HepG2 (cell line): ENCODE data around the gene ODAD4. TPM values are rescaled to one million over a fixed set of nuclear protein-coding genes. Genes with fewer than 3 reads are reported as not detected.
A peak's percentile ranks its signal among the peaks of the same experiment; 100 is the strongest.

Experiments used
- ATAC-seq: fragments of 200-7000 bp; cut with Tn5 transposase; 3 replicates; pipeline ENCODE4 v1.9.1; 2020; ENCODE audit warnings: mild to moderate bottlenecking, moderate library complexity
- BruUV-seq: library from RNA; stranded (reverse); fragments of 400-500 nt; replicated peaks from 2 replicates; lab custom pipeline; 2021; lab: Mats Ljungman, UMichigan
- CTCF ChIA-PET: fragments of 300-600 bp; formaldehyde crosslinking; extraction: SDS; loops from one replicate; lab custom pipeline; 2021; ENCODE audit warnings: low total read pairs, inconsistent platforms, low intra/inter-chr PET ratio; lab: Yijun Ruan, JAX
- POLR2A ChIA-PET: fragments of 350-600 bp; sonication (Branson Sonifier 250); formaldehyde crosslinking; loops from one replicate; lab custom pipeline; 2020; ENCODE audit warnings: antibody characterized with exemption, inconsistent platforms; lab: Yijun Ruan, JAX
- DNase-seq: peaks from one replicate; pipeline ENCODE4 v3.0.0-alpha.2; 2015; ENCODE audit warnings: low spot score
- FAIRE-seq: peaks from 3 replicates; lab custom pipeline; 2011; peaks lifted over from hg19 to GRCh38; lab: Jason Lieb, UNC
- H2AFZ ChIP-seq: one replicate; pipeline ENCODE4 v1.6.1; 2011; ENCODE audit warnings: low read length, inconsistent platforms
- H3K27ac ChIP-seq: fragments of 300-600 bp; 3 replicates; pipeline ENCODE4 v1.8.0; 2011; ENCODE audit warnings: mixed run types, mild to moderate bottlenecking, mixed read lengths, low read length, inconsistent platforms; ENCODE audit not compliant: insufficient read depth; ENCODE audit errors: extremely low read length
- H3K27me3 ChIP-seq, 2 experiments: fragments of 200-600 bp in 1 of 2; 2 replicates in 1 of 2; 3 replicates in 1 of 2; pipeline versions ENCODE4 v1.6.0 to v1.8.0; 2011; ENCODE audit warnings: low read length in 2 of 2, mild to moderate bottlenecking in 2 of 2, moderate library complexity in 2 of 2, inconsistent platforms in 1 of 2; ENCODE audit not compliant: insufficient read depth in 2 of 2, control insufficient read depth in 1 of 2
- H3K36me3 ChIP-seq, 2 experiments: fragments of 200-600 bp in 1 of 2; replicated peaks in 1 of 2; 2 replicates in 1 of 2; 3 replicates in 1 of 2; pipeline versions ENCODE4 v1.5.1 to v1.8.0; 2011; ENCODE audit warnings: low read length in 2 of 2, inconsistent platforms in 1 of 2; ENCODE audit not compliant: insufficient read depth in 2 of 2, control insufficient read depth in 1 of 2
- H3K4me1 ChIP-seq: 2 replicates; pipeline ENCODE4 v1.5.1; 2012; ENCODE audit warnings: low read length, inconsistent platforms; ENCODE audit not compliant: insufficient read depth
- H3K4me2 ChIP-seq: 2 replicates; pipeline ENCODE4 v1.6.0; 2011; ENCODE audit warnings: low read depth, low read length, inconsistent platforms
- H3K4me3 ChIP-seq, 3 experiments: fragments of 200-600 bp in 1 of 3; sonication (generic), shearing (Covaris generic) in 1 of 3; replicated peaks in 1 of 3; 2 replicates each; pipeline ENCODE4 v1.5.1; 2011 to 2016; ENCODE audit warnings: low read length in 3 of 3, inconsistent platforms in 2 of 3, low read depth in 2 of 3, mild to moderate bottlenecking in 2 of 3, control low read depth in 1 of 3, mixed read lengths in 1 of 3; ENCODE audit not compliant: insufficient read depth in 1 of 3
- H3K79me2 ChIP-seq: one replicate; pipeline ENCODE4 v1.6.1; 2011; ENCODE audit warnings: low read length, inconsistent platforms; ENCODE audit not compliant: insufficient read depth
- H3K9ac ChIP-seq: 2 replicates; pipeline ENCODE4 v1.6.0; 2011; ENCODE audit warnings: mild to moderate bottlenecking, low read depth, low read length, inconsistent platforms; ENCODE audit not compliant: insufficient read depth
- H3K9me3 ChIP-seq: 2 replicates; pipeline ENCODE4 v1.5.1; 2012; ENCODE audit warnings: mild to moderate bottlenecking, low read length
- H4K20me1 ChIP-seq: 2 replicates; pipeline ENCODE4 v1.6.0; 2011; ENCODE audit warnings: inconsistent platforms, mild to moderate bottlenecking, low read length, moderate library complexity; ENCODE audit not compliant: insufficient read depth
- AGO2 ChIP-seq: fragments of 200-400 bp; formaldehyde crosslinking; optimal IDR thresholded peaks from 2 replicates; pipeline ENCODE3; 2017; ENCODE audit warnings: mild to moderate bottlenecking, low read depth, low read length, moderate library complexity
- EEA1 ChIP-seq: sonication (generic); formaldehyde crosslinking; IDR thresholded peaks from 2 replicates; pipeline ENCODE4 v1.5.1; 2020; ENCODE audit warnings: mild to moderate bottlenecking, missing genetic modification reagents, borderline replicate concordance
- HNRNPL ChIP-seq: fragments of 200-400 bp; formaldehyde crosslinking; IDR thresholded peaks from 2 replicates; pipeline ENCODE4 v1.6.1; 2017; ENCODE audit warnings: mild to moderate bottlenecking, low read depth, low read length
- HOXA9 ChIP-seq: sonication (generic); formaldehyde crosslinking; IDR thresholded peaks from 2 replicates; pipeline ENCODE4 v1.8.1; 2022; ENCODE audit warnings: missing genetic modification reagents, mild to moderate bottlenecking, moderate library complexity, borderline replicate concordance
- POLR2A ChIP-seq, 2 experiments: IDR thresholded peaks; 2 replicates each; pipeline ENCODE4 v1.6.1; 2011; ENCODE audit warnings: low read depth in 2 of 2, low read length in 2 of 2, mild to moderate bottlenecking in 1 of 2, moderate library complexity in 1 of 2; ENCODE audit not compliant: insufficient read depth in 1 of 2
- POLR2G ChIP-seq: fragments of 200-400 bp; formaldehyde crosslinking; IDR thresholded peaks from 2 replicates; pipeline ENCODE4 v1.6.1; 2018; ENCODE audit warnings: mild to moderate bottlenecking, low read depth, low read length, moderate library complexity
- RBM22 ChIP-seq: fragments of 200-400 bp; formaldehyde crosslinking; optimal IDR thresholded peaks from 2 replicates; pipeline ENCODE3; 2017; ENCODE audit warnings: mild to moderate bottlenecking, low read length, moderate library complexity
- WGBS: methylation state at CpG from one replicate; pipeline ENCODE4 v1.1.6; 2017; ENCODE audit warnings: low lambda C conversion rate; 5-methylcytosine and 5-hydroxymethylcytosine counted together
- in situ Hi-C: cut with HindIII; loops from 2 replicates; pipeline ENCODE4 v1.10.0; 2017; ENCODE audit warnings: low pct_unique_long_range_greater_than_20kb; ENCODE audit not compliant: extremely low pct_ligation_motif_present
- intact Hi-C: fragments of 100-400 bp; cut with micrococcal nuclease; formaldehyde crosslinking; loops from one replicate; pipeline ENCODE4 v1.10.0; 2022; ENCODE audit not compliant: unreplicated experiment
- polyA plus RNA-seq, 8 experiments: library from polyadenylated mRNA; depleted of rRNA in 3 of 8; stranded (reverse) in 7 of 8; unstranded in 1 of 8; fragments of >200 nt; fragmentation: Illumina TruSeq in 4 of 8; extraction: Trizol in 4 of 8; gene quantifications; 2 replicates each; pipeline versions ENCODE4 v1.2.1 to v1.2.3, GENCODE V29; 2011 to 2016; ENCODE audit warnings: low read depth in 4 of 8, missing spikeins in 1 of 8, mixed read lengths in 1 of 8; ENCODE audit not compliant: insufficient read depth in 1 of 8
- total RNA-seq, 5 experiments: library from RNA; depleted of rRNA; stranded (reverse); fragments of >200 nt; fragmentation: Illumina TruSeq; extraction: Trizol; gene quantifications; 2 replicates each; pipeline ENCODE4 v1.2.3, GENCODE V29; 2016; ENCODE audit warnings: low read depth in 1 of 5
- TF ChIP-seq, protein P1 (sequence below): sonication (generic); formaldehyde crosslinking; IDR thresholded peaks from 2 replicates; pipeline ENCODE4 v1.4.0; 2020; ENCODE audit warnings: mild to moderate bottlenecking, missing genetic modification reagents

The ODAD4 gene
- total and polyA plus RNA-seq, 2 of the 13 experiments (the other 11 are each of a cell fraction or from before 2014, with no cell fraction given): 0.48 to 0.53 TPM

DNA sequence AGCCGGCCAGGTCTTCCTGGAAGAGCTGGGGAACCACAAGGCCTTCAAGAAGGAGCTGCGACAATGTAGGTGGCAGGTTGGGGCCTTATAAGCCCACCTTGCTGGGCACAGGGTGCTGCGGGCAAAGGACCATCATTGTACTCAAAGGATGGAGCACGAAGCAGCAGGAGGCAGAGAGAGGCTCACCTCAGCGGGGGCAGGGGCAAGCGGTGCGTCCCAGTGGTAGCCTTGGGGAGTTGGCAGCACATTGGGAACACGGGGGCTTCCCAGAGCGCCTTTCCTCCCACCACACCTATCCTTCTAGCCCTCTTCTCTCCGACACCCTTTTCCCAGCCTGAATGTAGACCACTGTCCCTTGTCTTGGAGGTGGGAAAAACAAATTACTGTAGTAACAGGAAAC, 38.3 kb downstream of the ODAD4 start:
- H3K4me1 ChIP-seq: peaks cover 57% of the 10 kb centered on the region
- peaks cover 12% of the 10 kb centered on the region; the same call in 1 of the 2 replicates for H4K20me1 ChIP-seq
- no peaks in the 10 kb centered on the region for H3K9me3 ChIP-seq
- peak; percentile 41 for TF ChIP-seq RBM22
- peak; percentile 16 to 35; a peak in 1 of 4 replicates for TF ChIP-seq POLR2A (IDR thresholded peaks at IDR 0.05; ENCODE audit: insufficient read depth in 1 of 2, low read depth in 2 of 2, low read length in 2 of 2)
- 0 out of 2 replicates have a peak, but pooled peaks have one; percentile 16 for TF ChIP-seq HNRNPL
- TF ChIP-seq EEA1 (CRISPR knock-in tag): no peak
- no peak for TF ChIP-seq HOXA9 (CRISPR knock-in tag)
- TF ChIP-seq AGO2: peak; percentile 27
- FAIRE-seq (no peak), DNase-seq (no peak), ATAC-seq (no peak)
- intact Hi-C loops (no loop called here), in situ Hi-C loops (loop anchor here (5.0 kb wide), 1 partner anchor 49 kb away; the partner anchor contains the start of gene DNAJC7)
- H3K27me3 ChIP-seq: no peaks in the 10 kb centered on the region; a peak in 1 of 5 replicates
- ChIA-PET POLR2A (interaction anchor here (1.0 to 9.0 kb wide), 5 partner anchors 15 to 99 kb away, joined by 3 to 180 read pairs (median 28); partner anchors contain the start of genes DNAJC7 and NKIRAS2), CTCF (no interaction called here)
- H3K36me3 ChIP-seq: peaks cover 20 to 45% of the 10 kb centered on the region in 2 experiments
- H2AFZ ChIP-seq: no peak overlapping the region
- H3K9ac ChIP-seq: no peak overlapping the region
- H3K4me2 ChIP-seq: peak overlapping the region; percentile 90
- no TSS peak for BruUV-seq
- peak overlapping the region in 1 of 3 experiments; percentile 93; a peak in 1 of 6 replicates for H3K4me3 ChIP-seq
- WGBS: 96% methylated on average over 10 of the region's 10 CpGs
- H3K79me2 ChIP-seq: peaks cover 40% of the 10 kb centered on the region
- peak overlapping the region; percentile 83 for H3K27ac ChIP-seq

DNA sequence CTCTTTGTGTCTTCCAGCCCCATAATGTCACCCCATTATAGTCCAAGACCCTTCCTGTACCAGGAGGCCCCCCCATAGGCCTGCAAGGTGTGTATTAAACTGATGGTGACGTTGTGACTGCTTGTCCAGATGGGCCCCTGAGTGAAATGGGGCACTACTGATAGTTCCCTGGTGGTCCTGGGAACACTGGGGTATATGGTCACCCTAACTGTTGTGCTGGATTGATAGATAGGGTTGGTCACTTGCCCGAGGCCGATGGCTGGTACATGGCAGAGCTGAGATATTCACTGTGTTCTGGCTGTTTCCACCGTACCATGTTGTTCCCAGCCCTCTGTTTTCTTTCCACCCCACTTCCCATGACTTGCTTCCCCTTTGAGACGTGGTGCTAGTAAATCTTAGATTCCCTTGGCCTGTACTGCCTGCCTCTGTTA, 40.5 kb downstream of the ODAD4 start:
- Histone ChIP-seq H2AFZ (no peak overlapping the region), H3K27ac (no peak overlapping the region), H3K4me2 (peak overlapping the region; percentile 33), H3K9ac (no peak overlapping the region), H3K4me1 (peaks cover 47% of the 10 kb centered on the region), H3K79me2 (peaks cover 40% of the 10 kb centered on the region), H3K36me3 (peaks cover 35 to 67% of the 10 kb centered on the region in 2 experiments), H3K4me3 (no peak overlapping the region), H3K9me3 (no peaks in the 10 kb centered on the region), H3K27me3 (no peaks in the 10 kb centered on the region; a peak in 1 of 5 replicates), H4K20me1 (peaks cover 12% of the 10 kb centered on the region; the same call in 1 of the 2 replicates)
- ChIA-PET POLR2A (interaction anchor here (1.0 to 2.5 kb wide), 2 partner anchors 10 to 11 kb away, joined by 3 to 14 read pairs; no protein-coding TSS in a partner anchor), CTCF (no interaction called here)
- 88% methylated on average over 4 of the region's 5 CpGs for WGBS
- intact Hi-C loops: no loop called here
- BruUV-seq: no TSS peak
- DNase-seq (no peak), FAIRE-seq (no peak), ATAC-seq (no peak)
- in situ Hi-C loops: no loop called here
- TF ChIP-seq, protein P1, sequence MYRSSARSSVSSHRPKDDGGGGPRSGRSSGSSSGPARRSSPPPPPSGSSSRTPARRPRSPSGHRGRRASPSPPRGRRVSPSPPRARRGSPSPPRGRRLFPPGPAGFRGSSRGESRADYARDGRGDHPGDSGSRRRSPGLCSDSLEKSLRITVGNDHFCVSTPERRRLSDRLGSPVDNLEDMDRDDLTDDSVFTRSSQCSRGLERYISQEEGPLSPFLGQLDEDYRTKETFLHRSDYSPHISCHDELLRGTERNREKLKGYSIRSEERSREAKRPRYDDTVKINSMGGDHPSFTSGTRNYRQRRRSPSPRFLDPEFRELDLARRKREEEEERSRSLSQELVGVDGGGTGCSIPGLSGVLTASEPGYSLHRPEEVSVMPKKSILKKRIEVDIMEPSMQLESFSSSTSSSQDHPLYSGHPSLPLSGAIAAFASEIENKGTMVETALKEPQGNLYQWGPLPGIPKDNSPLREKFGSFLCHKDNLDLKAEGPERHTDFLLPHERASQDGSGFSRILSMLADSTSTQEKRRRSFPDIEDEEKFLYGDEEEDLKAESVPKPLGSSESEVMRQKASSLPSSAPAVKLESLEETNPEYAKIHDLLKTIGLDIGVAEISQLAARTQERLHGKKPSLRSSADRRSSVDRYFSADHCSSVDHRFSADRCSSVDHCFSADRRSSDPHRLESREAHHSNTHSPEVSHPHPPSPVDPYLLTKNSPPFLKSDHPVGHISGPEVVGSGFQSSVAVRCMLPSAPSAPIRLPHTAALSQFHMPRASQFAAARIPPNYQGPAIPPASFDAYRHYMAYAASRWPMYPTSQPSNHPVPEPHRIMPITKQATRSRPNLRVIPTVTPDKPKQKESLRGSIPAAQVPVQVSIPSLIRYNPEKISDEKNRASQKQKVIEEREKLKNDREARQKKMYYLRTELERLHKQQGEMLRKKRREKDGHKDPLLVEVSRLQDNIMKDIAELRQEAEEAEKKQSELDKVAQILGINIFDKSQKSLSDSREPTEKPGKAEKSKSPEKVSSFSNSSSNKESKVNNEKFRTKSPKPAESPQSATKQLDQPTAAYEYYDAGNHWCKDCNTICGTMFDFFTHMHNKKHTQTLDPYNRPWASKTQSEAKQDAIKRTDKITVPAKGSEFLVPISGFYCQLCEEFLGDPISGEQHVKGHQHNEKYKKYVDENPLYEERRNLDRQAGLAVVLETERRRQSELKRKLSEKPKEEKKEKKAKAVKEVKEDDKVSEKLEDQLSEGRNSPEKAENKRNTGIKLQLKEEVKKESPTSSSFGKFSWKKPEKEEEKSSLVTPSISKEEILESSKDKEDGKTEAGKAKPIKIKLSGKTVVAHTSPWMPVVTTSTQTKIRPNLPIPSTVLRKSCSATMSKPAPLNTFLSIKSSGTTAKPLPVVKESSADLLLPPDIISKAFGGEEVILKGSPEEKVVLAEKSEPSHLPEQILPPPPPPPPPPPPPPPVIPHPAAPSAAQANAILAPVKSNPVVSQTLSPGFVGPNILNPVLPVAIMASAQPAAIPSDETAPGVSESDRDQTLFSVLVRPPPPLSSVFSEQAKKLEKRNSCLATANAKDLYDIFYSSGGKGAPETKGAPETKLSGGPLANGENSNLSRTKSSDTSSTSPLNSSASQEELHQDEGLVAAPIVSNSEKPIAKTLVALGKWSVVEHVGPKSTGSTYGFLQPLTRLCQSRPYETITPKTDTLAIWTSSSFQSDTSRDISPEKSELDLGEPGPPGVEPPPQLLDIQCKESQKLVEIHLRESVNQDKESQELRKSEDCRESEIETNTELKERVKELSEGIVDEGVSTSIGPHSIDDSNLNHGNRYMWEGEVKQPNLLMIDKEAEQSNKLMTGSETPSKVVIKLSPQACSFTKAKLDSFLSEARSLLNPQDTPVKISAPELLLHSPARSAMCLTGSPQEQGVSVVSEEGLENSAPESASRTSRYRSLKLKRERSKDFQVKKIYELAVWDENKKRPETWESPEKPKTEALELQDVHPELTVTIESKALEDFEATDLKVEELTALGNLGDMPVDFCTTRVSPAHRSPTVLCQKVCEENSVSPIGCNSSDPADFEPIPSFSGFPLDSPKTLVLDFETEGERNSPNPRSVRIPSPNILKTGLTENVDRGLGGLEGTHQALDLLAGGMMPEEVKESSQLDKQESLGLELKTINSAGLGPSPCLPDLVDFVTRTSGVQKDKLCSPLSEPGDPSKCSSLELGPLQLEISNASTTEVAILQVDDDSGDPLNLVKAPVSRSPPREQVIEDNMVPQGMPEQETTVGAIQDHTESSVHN: 0 out of 2 replicates have a peak, but pooled peaks have one; percentile 22
- peak; percentile 61 for TF ChIP-seq POLR2G
